Stomach (tissue), 4 donors: Measurements from ENCODE around the gene SPECC1.

ENCODE experiments used
- POLR2A ChIP-seq, 4 donors: fragments of 450-650 bp; IDR thresholded peaks; one replicate each; pipeline ENCODE4 v1.6.1; 2016; ENCODE audit warnings: antibody characterized with exemption in 4 of 4, control low read depth in 2 of 4, mild to moderate bottlenecking in 1 of 4, moderate library complexity in 1 of 4
- POLR2AphosphoS5 ChIP-seq, 3 donors: sonication (generic); formaldehyde crosslinking; IDR thresholded peaks; one replicate each; pipeline ENCODE4 v1.6.1; 2016; ENCODE audit warnings: antibody characterized with exemption in 3 of 3
- TF ChIP-seq, protein P1 (sequence below), 7 experiments: fragments of 450-650 bp in 4 of 7; fragments of 200-600 bp in 3 of 7; sonication (generic) in 3 of 7; IDR thresholded peaks; one replicate each; pipeline ENCODE4 v1.5.1; 2016 to 2019; ENCODE audit warnings: antibody characterized with exemption in 7 of 7, control low read depth in 2 of 7, mild to moderate bottlenecking in 1 of 7

DNA sequence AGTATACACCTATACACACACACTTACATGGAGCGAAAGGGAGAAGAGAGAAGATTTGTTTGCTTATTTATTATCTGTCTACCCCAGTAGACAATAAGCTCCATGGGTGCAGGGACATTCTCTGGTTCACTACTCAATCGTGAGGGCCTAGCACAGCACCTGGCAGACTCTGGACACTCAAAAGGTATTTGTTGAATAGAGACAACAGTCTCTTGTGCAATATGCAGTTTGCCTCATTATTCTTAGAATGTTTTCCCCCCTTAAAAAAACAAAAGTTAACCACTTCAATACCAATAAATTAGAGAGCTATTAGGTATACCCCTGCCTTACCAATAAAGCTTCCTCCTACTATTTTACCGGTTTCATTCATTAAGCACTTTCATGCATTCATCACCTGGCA, 33.6 kb upstream of the SPECC1 start:
- TF ChIP-seq, protein P1, sequence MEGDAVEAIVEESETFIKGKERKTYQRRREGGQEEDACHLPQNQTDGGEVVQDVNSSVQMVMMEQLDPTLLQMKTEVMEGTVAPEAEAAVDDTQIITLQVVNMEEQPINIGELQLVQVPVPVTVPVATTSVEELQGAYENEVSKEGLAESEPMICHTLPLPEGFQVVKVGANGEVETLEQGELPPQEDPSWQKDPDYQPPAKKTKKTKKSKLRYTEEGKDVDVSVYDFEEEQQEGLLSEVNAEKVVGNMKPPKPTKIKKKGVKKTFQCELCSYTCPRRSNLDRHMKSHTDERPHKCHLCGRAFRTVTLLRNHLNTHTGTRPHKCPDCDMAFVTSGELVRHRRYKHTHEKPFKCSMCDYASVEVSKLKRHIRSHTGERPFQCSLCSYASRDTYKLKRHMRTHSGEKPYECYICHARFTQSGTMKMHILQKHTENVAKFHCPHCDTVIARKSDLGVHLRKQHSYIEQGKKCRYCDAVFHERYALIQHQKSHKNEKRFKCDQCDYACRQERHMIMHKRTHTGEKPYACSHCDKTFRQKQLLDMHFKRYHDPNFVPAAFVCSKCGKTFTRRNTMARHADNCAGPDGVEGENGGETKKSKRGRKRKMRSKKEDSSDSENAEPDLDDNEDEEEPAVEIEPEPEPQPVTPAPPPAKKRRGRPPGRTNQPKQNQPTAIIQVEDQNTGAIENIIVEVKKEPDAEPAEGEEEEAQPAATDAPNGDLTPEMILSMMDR (IDR thresholded peaks at IDR 0.05): no peak
- TF ChIP-seq POLR2A (IDR thresholded peaks at IDR 0.05): no peak
- no peak for TF ChIP-seq POLR2AphosphoS5 (IDR thresholded peaks at IDR 0.05)
